Ishikawa (cell line): ENCODE data around the gene OBSCN.

ENCODE experiments used
- EGR1 ChIP-seq: IDR thresholded peaks from 2 replicates; pipeline ENCODE4 v1.6.1; 2012
- EP300 ChIP-seq: IDR thresholded peaks from 2 replicates; pipeline ENCODE4 v1.6.1; 2012; ENCODE audit warnings: borderline replicate concordance
- FOXM1 ChIP-seq: IDR thresholded peaks from 2 replicates; pipeline ENCODE4 v1.6.1; 2012; ENCODE audit warnings: low read depth, borderline replicate concordance
- TAF1 ChIP-seq: IDR thresholded peaks from 2 replicates; pipeline ENCODE4 v1.6.1; 2012; ENCODE audit warnings: low read depth, mild to moderate bottlenecking
- TEAD4 ChIP-seq: IDR thresholded peaks from 2 replicates; pipeline ENCODE4 v1.6.1; 2012
- ZBTB7A ChIP-seq: IDR thresholded peaks from 2 replicates; pipeline ENCODE4 v1.6.1; 2012; ENCODE audit warnings: low read depth

DNA sequence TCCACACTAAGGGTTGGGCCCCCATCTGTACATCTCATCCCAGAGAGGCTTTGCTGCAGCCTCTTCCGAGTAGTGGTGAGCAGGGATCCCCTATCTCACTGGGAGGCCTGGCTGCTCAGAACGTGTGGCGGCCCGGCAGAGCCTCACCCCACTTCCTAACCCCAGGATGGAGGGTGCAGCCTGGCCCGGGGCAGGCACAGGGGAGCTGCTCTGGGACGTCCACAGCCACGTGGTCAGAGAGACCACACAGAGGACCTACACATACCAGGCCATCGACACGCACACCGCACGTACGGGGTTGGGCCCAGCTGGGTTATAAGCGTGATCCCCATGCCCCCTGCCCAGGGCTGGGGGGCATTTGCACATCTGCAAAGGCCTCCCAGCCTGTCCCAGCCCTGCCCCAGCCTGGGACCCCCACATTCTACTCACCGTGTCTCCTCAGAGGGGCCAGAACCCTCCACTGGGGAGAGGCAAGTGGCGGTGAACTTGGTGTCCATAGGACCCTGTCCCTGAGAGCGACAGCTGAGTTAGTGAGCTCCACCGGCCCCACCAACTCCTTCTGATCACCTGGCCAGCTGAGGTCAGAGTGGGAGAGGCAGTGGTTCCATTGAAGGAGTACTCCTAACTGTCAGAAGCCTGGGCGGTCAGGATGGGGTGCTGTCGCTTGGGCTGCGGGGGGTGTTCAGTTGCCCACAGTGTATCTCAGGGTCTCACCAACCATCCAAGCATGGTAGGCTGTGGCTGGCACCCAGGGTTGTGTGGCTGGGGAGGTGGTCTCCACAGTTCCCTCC lies 157.6 kb downstream of the OBSCN start:
- no peak for TF ChIP-seq EP300
- TF ChIP-seq TEAD4: no peak
- no peak for TF ChIP-seq ZBTB7A
- no peak for TF ChIP-seq TAF1
- TF ChIP-seq FOXM1: no peak
- TF ChIP-seq EGR1: no peak
